Natural killer cell (primary cell): ENCODE data around the gene TEX22. TPM values are rescaled to one million over a fixed set of nuclear protein-coding genes. Genes with fewer than 3 reads are reported as not detected.

Source experiments
- ATAC-seq, 3 donors: fragments of 150-1000 bp in 2 of 3; fragments of 200-7000 bp in 1 of 3; cut with Tn5 transposase; 1 replicate in 1 of 3; 2 replicates in 2 of 3; pipeline ENCODE4 v1.10.0; 2021; ENCODE audit warnings: mild to moderate bottlenecking in 2 of 3, moderate library complexity in 2 of 3
- DNase-seq, 2 donors: peaks; one replicate each; pipeline versions ENCODE4 v3.0.0 to v3.0.0-alpha.2; 2013 to 2021; ENCODE audit warnings: mixed read lengths in 1 of 2
- H3K27ac ChIP-seq: one replicate; pipeline ENCODE4 v1.5.1; 2013; ENCODE audit warnings: mild to moderate bottlenecking, low read length
- H3K27me3 ChIP-seq: one replicate; pipeline ENCODE4 v1.6.1; 2013; ENCODE audit warnings: low read length; ENCODE audit not compliant: control insufficient read depth, insufficient read depth
- H3K36me3 ChIP-seq: one replicate; pipeline ENCODE4 v1.6.1; 2013; ENCODE audit warnings: low read length; ENCODE audit not compliant: control insufficient read depth, insufficient read depth
- H3K4me1 ChIP-seq: one replicate; pipeline ENCODE4 v1.6.1; 2013; ENCODE audit warnings: low read length; ENCODE audit not compliant: control insufficient read depth, insufficient read depth
- H3K4me3 ChIP-seq: one replicate; pipeline ENCODE4 v1.5.1; 2013; ENCODE audit warnings: low read length
- H3K9me3 ChIP-seq: one replicate; pipeline ENCODE4 v1.6.1; 2013; ENCODE audit warnings: low read length; ENCODE audit not compliant: control insufficient read depth, insufficient read depth
- H3K27ac Mint-ChIP-seq, 2 donors: one replicate each; pipeline ENCODE4 v1.8.0; 2022; ENCODE audit warnings: mild to moderate bottlenecking in 2 of 2, mixed read lengths in 2 of 2, moderate library complexity in 1 of 2
- H3K27me3 Mint-ChIP-seq, 2 donors: one replicate each; pipeline ENCODE4 v1.8.0; 2022; ENCODE audit warnings: low read depth in 2 of 2, mixed read lengths in 2 of 2
- H3K36me3 Mint-ChIP-seq: one replicate; pipeline ENCODE4 v1.8.0; 2022; ENCODE audit warnings: mixed read lengths
- H3K4me1 Mint-ChIP-seq, 2 donors: one replicate each; pipeline ENCODE4 v1.8.0; 2022; ENCODE audit warnings: mixed read lengths in 2 of 2
- H3K4me3 Mint-ChIP-seq: one replicate; pipeline ENCODE4 v1.8.0; 2022; ENCODE audit warnings: mild to moderate bottlenecking, moderate library complexity, mixed read lengths
- H3K9me3 Mint-ChIP-seq, 2 donors: one replicate each; pipeline ENCODE4 v1.8.0; 2022; ENCODE audit warnings: mixed read lengths in 2 of 2
- WGBS: methylation state at CpG from one replicate; pipeline ENCODE4 v1.1.7; 2013; ENCODE audit warnings: missing lambda C conversion rate; ENCODE audit not compliant: insufficient coverage; 5-methylcytosine and 5-hydroxymethylcytosine counted together
- intact Hi-C: fragments of 100-400 bp; cut with micrococcal nuclease; formaldehyde crosslinking; loops from one replicate; pipeline ENCODE4 v1.14.2; 2022
- total RNA-seq, 4 donors: library from RNA; stranded (reverse); fragments of 120-200 nt in 1 of 4; gene quantifications; one replicate each; pipeline versions ENCODE4 v1.2.3 to v1.2.4, GENCODE V29; 2013 to 2022
- TF ChIP-seq, protein P1 (sequence below): fragments of 200-600 bp; IDR thresholded peaks from one replicate; pipeline ENCODE4 v1.8.0; 2022; ENCODE audit warnings: antibody characterized with exemption

The TEX22 gene
- total RNA-seq, 3 donors from 2014 or later (not counting 1 experiment from before 2014, with no cell fraction given): 0.23 to 1.9 (median 1.8) TPM

DNA sequence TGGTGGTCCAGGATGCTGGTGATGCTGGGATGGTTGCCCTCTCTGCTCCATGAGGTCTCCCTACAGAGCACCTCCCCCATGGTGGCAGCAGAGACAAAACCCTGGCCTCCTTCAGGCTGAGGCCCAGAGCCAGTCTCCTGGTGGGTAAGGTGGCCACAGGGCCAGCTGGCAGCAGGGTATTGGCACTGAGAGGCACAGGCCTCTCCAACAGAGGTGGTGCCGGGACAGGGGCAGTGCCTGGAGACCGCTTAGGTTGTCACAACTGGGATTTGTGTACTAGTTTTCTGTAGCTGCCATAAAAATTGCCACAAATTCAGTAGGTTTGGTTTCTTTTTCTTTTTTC, 15.2 kb downstream of the TEX22 start:
- Histone ChIP-seq H3K4me3 (no peak overlapping the region), H3K4me1 (peaks cover 29% of the 10 kb centered on the region), H3K27me3 (peaks cover 24% of the 10 kb centered on the region), H3K9me3 (no peaks in the 10 kb centered on the region), H3K36me3 (no peaks in the 10 kb centered on the region), H3K27ac (no peak overlapping the region)
- no peak for DNase-seq
- Mint-ChIP-seq H3K4me1 (peaks cover 0 to 7% of the 10 kb centered on the region in 2 donors), H3K36me3 (no peaks in the 10 kb centered on the region), H3K4me3 (peak overlapping the region; percentile 21), H3K27ac (no peak overlapping the region), H3K9me3 (no peaks in the 10 kb centered on the region), H3K27me3 (peaks cover 0 to 20% of the 10 kb centered on the region in 2 donors)
- ATAC-seq: no peak
- 98% methylated on average over 2 of the region's 2 CpGs for WGBS
- intact Hi-C loops: no loop called here
- TF ChIP-seq, protein P1, sequence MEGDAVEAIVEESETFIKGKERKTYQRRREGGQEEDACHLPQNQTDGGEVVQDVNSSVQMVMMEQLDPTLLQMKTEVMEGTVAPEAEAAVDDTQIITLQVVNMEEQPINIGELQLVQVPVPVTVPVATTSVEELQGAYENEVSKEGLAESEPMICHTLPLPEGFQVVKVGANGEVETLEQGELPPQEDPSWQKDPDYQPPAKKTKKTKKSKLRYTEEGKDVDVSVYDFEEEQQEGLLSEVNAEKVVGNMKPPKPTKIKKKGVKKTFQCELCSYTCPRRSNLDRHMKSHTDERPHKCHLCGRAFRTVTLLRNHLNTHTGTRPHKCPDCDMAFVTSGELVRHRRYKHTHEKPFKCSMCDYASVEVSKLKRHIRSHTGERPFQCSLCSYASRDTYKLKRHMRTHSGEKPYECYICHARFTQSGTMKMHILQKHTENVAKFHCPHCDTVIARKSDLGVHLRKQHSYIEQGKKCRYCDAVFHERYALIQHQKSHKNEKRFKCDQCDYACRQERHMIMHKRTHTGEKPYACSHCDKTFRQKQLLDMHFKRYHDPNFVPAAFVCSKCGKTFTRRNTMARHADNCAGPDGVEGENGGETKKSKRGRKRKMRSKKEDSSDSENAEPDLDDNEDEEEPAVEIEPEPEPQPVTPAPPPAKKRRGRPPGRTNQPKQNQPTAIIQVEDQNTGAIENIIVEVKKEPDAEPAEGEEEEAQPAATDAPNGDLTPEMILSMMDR: no peak

DNA sequence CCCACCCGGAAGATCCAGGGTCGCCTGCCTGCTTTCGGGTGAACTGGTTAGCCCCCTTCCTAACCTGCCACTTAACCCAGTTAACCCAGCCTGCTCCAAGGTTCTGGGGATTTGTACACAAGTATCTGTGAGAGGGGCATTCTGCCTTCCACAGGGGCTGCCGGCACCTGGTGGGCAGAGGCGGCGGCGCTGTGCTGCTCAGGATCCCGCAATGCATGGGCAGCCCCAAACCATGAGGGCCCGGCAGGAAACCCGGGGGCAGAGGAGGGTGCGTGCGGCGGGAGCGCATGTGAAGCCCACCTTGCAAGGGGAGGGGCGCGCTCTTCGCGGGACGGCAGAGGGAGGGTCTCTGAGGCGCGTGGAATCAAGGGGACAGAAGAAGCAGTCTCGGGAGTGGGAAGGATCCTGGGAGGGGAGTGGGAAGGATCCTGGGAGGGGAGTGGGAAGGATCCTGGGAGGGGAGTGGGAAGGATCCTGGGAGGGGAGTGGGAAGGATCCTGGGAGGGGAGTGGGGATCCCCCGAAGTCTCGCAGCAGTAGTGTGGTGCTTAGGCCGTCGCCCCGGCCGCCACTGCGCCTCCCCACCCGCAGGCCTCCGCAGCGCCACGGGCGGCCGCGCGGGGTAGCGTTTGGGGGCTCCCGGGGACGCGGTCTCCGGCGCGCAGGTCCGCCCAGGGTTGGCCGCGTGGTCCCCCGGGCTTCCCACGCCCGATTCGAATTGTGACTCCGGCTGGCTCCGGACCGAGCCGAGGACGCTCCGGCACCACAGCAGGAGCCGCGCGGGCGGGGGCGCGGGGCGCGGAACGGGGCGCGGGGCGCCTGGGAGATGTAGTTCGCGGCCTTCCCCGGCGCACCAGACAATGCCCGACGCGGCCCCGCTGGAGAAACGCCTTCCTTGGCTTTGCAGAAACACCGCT, 16.4 kb downstream of the TEX22 start:
- Histone ChIP-seq H3K9me3 (no peaks in the 10 kb centered on the region), H3K27ac (no peak overlapping the region), H3K36me3 (no peaks in the 10 kb centered on the region), H3K27me3 (peaks cover 24% of the 10 kb centered on the region), H3K4me1 (peaks cover 39% of the 10 kb centered on the region), H3K4me3 (peak overlapping the region; percentile 16)
- DNase-seq: peak; percentile 63 to 78
- peak overlapping the region; percentile 70 for H3K4me3 Mint-ChIP-seq
- intact Hi-C loops: loop anchor here (5.0 kb wide), 1 partner anchor 42 kb away; no protein-coding TSS in a partner anchor
- peak; percentile 83 to 85 (median 85) for ATAC-seq
- 7% methylated on average over 79 of the region's 79 CpGs for WGBS
- no peaks in the 10 kb centered on the region for H3K36me3 Mint-ChIP-seq
- H3K9me3 Mint-ChIP-seq: no peaks in the 10 kb centered on the region
- H3K27ac Mint-ChIP-seq: peak overlapping the region in 1 of 2 donors; percentile 24
- H3K4me1 Mint-ChIP-seq: peaks cover 0 to 14% of the 10 kb centered on the region in 2 donors
- peaks cover 0 to 20% of the 10 kb centered on the region in 2 donors for H3K27me3 Mint-ChIP-seq
- TF ChIP-seq, protein P1: peak; percentile 91

DNA sequence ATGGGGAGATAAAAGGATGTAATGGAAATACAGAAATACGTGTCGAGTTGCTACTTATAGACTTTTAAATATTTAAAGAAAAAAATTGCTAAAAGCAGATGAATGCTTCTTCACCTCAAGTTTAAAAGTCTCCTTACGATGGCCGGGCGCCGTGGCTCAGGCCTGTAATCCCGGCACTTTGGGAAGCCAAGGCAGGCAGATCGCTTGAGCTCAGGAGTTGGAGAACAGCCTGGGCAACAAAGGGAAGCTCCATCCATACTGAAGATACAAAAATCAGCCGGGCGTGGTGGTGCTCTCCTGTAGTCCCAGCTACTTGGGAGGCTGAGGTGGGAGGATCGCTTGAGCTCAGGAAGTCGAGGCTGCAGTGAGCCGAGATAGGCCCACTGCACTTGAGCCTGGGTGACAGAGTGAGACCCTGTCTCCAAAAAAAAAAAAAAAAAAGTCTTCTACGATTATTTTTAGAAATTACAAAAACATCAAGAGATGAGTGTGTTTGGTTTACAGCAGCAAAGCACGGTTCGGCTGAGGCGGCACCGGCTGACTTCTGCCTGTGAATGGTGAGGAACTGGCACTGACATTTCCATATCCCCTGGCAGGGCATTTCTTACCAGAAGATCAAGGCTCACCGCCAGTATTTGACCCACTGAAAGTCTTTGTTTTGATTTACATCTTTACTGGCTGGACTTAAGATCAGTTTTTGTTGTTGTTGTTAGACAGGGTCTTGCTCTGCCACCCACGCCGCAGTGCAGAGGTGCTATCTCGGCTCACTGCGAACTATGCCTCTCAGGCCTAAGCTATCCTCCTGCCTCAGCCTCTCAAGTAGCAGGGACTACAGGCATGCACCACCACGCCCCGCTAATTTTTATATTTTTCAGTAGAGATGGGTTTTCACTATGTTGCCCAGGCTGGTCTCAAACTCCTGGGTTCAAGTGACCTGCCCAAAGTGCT, 17.4 kb downstream of the TEX22 start:
- TF ChIP-seq, protein P1: no peak
- Histone ChIP-seq H3K27ac (no peak overlapping the region), H3K36me3 (no peaks in the 10 kb centered on the region), H3K4me1 (peaks cover 43% of the 10 kb centered on the region), H3K9me3 (no peaks in the 10 kb centered on the region), H3K4me3 (peak overlapping the region; percentile 16), H3K27me3 (peaks cover 21% of the 10 kb centered on the region)
- WGBS: 97% methylated on average over 23 of the region's 25 CpGs
- no peak overlapping the region for H3K27ac Mint-ChIP-seq
- DNase-seq (no peak), ATAC-seq (no peak)
- H3K36me3 Mint-ChIP-seq: no peaks in the 10 kb centered on the region
- H3K9me3 Mint-ChIP-seq: no peaks in the 10 kb centered on the region
- peak overlapping the region; percentile 70 for H3K4me3 Mint-ChIP-seq
- peaks cover 0 to 18% of the 10 kb centered on the region in 2 donors for H3K27me3 Mint-ChIP-seq
- intact Hi-C loops: loop anchor here (5.0 kb wide), 1 partner anchor 43 kb away; no protein-coding TSS in a partner anchor
- H3K4me1 Mint-ChIP-seq: peaks cover under 1 to 16% of the 10 kb centered on the region in 2 donors
